HepG2 (cell line): ENCODE measurements around the gene CNTN4. TPM values are rescaled to one million over a fixed set of nuclear protein-coding genes. Genes with fewer than 3 reads are reported as not detected.

Experiments used
- ATAC-seq: fragments of 200-7000 bp; cut with Tn5 transposase; 3 replicates; pipeline ENCODE4 v1.9.1; 2020; ENCODE audit warnings: mild to moderate bottlenecking, moderate library complexity
- BruUV-seq: library from RNA; stranded (reverse); fragments of 400-500 nt; replicated peaks from 2 replicates; lab custom pipeline; 2021; lab: Mats Ljungman, UMichigan
- CTCF ChIA-PET: fragments of 300-600 bp; formaldehyde crosslinking; extraction: SDS; loops from one replicate; lab custom pipeline; 2021; ENCODE audit warnings: low total read pairs, inconsistent platforms, low intra/inter-chr PET ratio; lab: Yijun Ruan, JAX
- POLR2A ChIA-PET: fragments of 350-600 bp; sonication (Branson Sonifier 250); formaldehyde crosslinking; loops from one replicate; lab custom pipeline; 2020; ENCODE audit warnings: antibody characterized with exemption, inconsistent platforms; lab: Yijun Ruan, JAX
- DNase-seq: peaks from one replicate; pipeline ENCODE4 v3.0.0-alpha.2; 2015; ENCODE audit warnings: low spot score
- FAIRE-seq: peaks from 3 replicates; lab custom pipeline; 2011; peaks lifted over from hg19 to GRCh38; lab: Jason Lieb, UNC
- H2AFZ ChIP-seq: one replicate; pipeline ENCODE4 v1.6.1; 2011; ENCODE audit warnings: low read length, inconsistent platforms
- H3K27ac ChIP-seq: fragments of 300-600 bp; 3 replicates; pipeline ENCODE4 v1.8.0; 2011; ENCODE audit warnings: mixed run types, mild to moderate bottlenecking, mixed read lengths, low read length, inconsistent platforms; ENCODE audit not compliant: insufficient read depth; ENCODE audit errors: extremely low read length
- H3K27me3 ChIP-seq, 2 experiments: fragments of 200-600 bp in 1 of 2; 2 replicates in 1 of 2; 3 replicates in 1 of 2; pipeline versions ENCODE4 v1.6.0 to v1.8.0; 2011; ENCODE audit warnings: low read length in 2 of 2, mild to moderate bottlenecking in 2 of 2, moderate library complexity in 2 of 2, inconsistent platforms in 1 of 2; ENCODE audit not compliant: insufficient read depth in 2 of 2, control insufficient read depth in 1 of 2
- H3K36me3 ChIP-seq, 2 experiments: fragments of 200-600 bp in 1 of 2; replicated peaks in 1 of 2; 2 replicates in 1 of 2; 3 replicates in 1 of 2; pipeline versions ENCODE4 v1.5.1 to v1.8.0; 2011; ENCODE audit warnings: low read length in 2 of 2, inconsistent platforms in 1 of 2; ENCODE audit not compliant: insufficient read depth in 2 of 2, control insufficient read depth in 1 of 2
- H3K4me1 ChIP-seq: 2 replicates; pipeline ENCODE4 v1.5.1; 2012; ENCODE audit warnings: low read length, inconsistent platforms; ENCODE audit not compliant: insufficient read depth
- H3K4me2 ChIP-seq: 2 replicates; pipeline ENCODE4 v1.6.0; 2011; ENCODE audit warnings: low read depth, low read length, inconsistent platforms
- H3K4me3 ChIP-seq, 3 experiments: fragments of 200-600 bp in 1 of 3; sonication (generic), shearing (Covaris generic) in 1 of 3; replicated peaks in 1 of 3; 2 replicates each; pipeline ENCODE4 v1.5.1; 2011 to 2016; ENCODE audit warnings: low read length in 3 of 3, inconsistent platforms in 2 of 3, low read depth in 2 of 3, mild to moderate bottlenecking in 2 of 3, control low read depth in 1 of 3, mixed read lengths in 1 of 3; ENCODE audit not compliant: insufficient read depth in 1 of 3
- H3K79me2 ChIP-seq: one replicate; pipeline ENCODE4 v1.6.1; 2011; ENCODE audit warnings: low read length, inconsistent platforms; ENCODE audit not compliant: insufficient read depth
- H3K9ac ChIP-seq: 2 replicates; pipeline ENCODE4 v1.6.0; 2011; ENCODE audit warnings: mild to moderate bottlenecking, low read depth, low read length, inconsistent platforms; ENCODE audit not compliant: insufficient read depth
- H3K9me3 ChIP-seq: 2 replicates; pipeline ENCODE4 v1.5.1; 2012; ENCODE audit warnings: mild to moderate bottlenecking, low read length
- H4K20me1 ChIP-seq: 2 replicates; pipeline ENCODE4 v1.6.0; 2011; ENCODE audit warnings: inconsistent platforms, mild to moderate bottlenecking, low read length, moderate library complexity; ENCODE audit not compliant: insufficient read depth
- AGO1 ChIP-seq: fragments of 200-400 bp; formaldehyde crosslinking; IDR thresholded peaks from 2 replicates; pipeline ENCODE4 v1.6.1; 2017; ENCODE audit warnings: mild to moderate bottlenecking, low read depth, low read length, moderate library complexity; ENCODE audit not compliant: poor library complexity, severe bottlenecking
- MXD4 ChIP-seq: IDR thresholded peaks from 2 replicates; pipeline ENCODE4 v1.6.1; 2016; ENCODE audit warnings: mild to moderate bottlenecking, missing biosample characterization, missing genetic modification reagents
- POLR2G ChIP-seq: fragments of 200-400 bp; formaldehyde crosslinking; IDR thresholded peaks from 2 replicates; pipeline ENCODE4 v1.6.1; 2018; ENCODE audit warnings: mild to moderate bottlenecking, low read depth, low read length, moderate library complexity
- SRSF1 ChIP-seq: fragments of 200-400 bp; formaldehyde crosslinking; optimal IDR thresholded peaks from 2 replicates; pipeline ENCODE3; 2017; ENCODE audit warnings: mild to moderate bottlenecking, low read depth, low read length, moderate library complexity
- ZNF253 ChIP-seq: sonication (generic); formaldehyde crosslinking; IDR thresholded peaks from 2 replicates; pipeline ENCODE4 v1.8.0; 2022; ENCODE audit warnings: mild to moderate bottlenecking, missing genetic modification reagents, borderline replicate concordance
- ZNF646 ChIP-seq: sonication (generic); formaldehyde crosslinking; IDR thresholded peaks from 2 replicates; pipeline ENCODE4 v1.9.0; 2021; ENCODE audit warnings: mild to moderate bottlenecking, missing genetic modification reagents
- WGBS: methylation state at CpG from one replicate; pipeline ENCODE4 v1.1.6; 2017; ENCODE audit warnings: low lambda C conversion rate; 5-methylcytosine and 5-hydroxymethylcytosine counted together
- in situ Hi-C: cut with HindIII; loops from 2 replicates; pipeline ENCODE4 v1.10.0; 2017; ENCODE audit warnings: low pct_unique_long_range_greater_than_20kb; ENCODE audit not compliant: extremely low pct_ligation_motif_present
- intact Hi-C: fragments of 100-400 bp; cut with micrococcal nuclease; formaldehyde crosslinking; loops from one replicate; pipeline ENCODE4 v1.10.0; 2022; ENCODE audit not compliant: unreplicated experiment
- polyA plus RNA-seq, 8 experiments: library from polyadenylated mRNA; depleted of rRNA in 3 of 8; stranded (reverse) in 7 of 8; unstranded in 1 of 8; fragments of >200 nt; fragmentation: Illumina TruSeq in 4 of 8; extraction: Trizol in 4 of 8; gene quantifications; 2 replicates each; pipeline versions ENCODE4 v1.2.1 to v1.2.3, GENCODE V29; 2011 to 2016; ENCODE audit warnings: low read depth in 4 of 8, missing spikeins in 1 of 8, mixed read lengths in 1 of 8; ENCODE audit not compliant: insufficient read depth in 1 of 8
- total RNA-seq, 5 experiments: library from RNA; depleted of rRNA; stranded (reverse); fragments of >200 nt; fragmentation: Illumina TruSeq; extraction: Trizol; gene quantifications; 2 replicates each; pipeline ENCODE4 v1.2.3, GENCODE V29; 2016; ENCODE audit warnings: low read depth in 1 of 5

The CNTN4 gene
- total and polyA plus RNA-seq, 2 of the 13 experiments (the other 11 are each of a cell fraction or from before 2014, with no cell fraction given) = 0.01 to 0.13 TPM

GRCh38 chr3:2910997-2911396, 812.3 kb downstream of the CNTN4 start:
- no peak overlapping the region for H3K9ac ChIP-seq
- ChIA-PET POLR2A (no interaction called here), CTCF (no interaction called here)
- no peak for TF ChIP-seq ZNF253
- no peak for TF ChIP-seq SRSF1
- TF ChIP-seq AGO1 = no peak
- no peak for TF ChIP-seq POLR2G
- TF ChIP-seq MXD4 (CRISPR knock-in tag) = no peak
- no peak for TF ChIP-seq ZNF646 (CRISPR knock-in tag)
- no peaks in the 10 kb centered on the region for H3K9me3 ChIP-seq
- no peak overlapping the region for H3K4me2 ChIP-seq
- H3K27ac ChIP-seq = no peak overlapping the region
- no peaks in the 10 kb centered on the region for H3K27me3 ChIP-seq
- H3K36me3 ChIP-seq = no peaks in the 10 kb centered on the region
- H3K4me3 ChIP-seq = no peak overlapping the region
- FAIRE-seq = no peak
- no peak for DNase-seq
- no peaks in the 10 kb centered on the region for H3K79me2 ChIP-seq
- in situ Hi-C loops = no loop called here
- BruUV-seq = no TSS peak
- WGBS = 0% methylated on average over 2 of the region's 2 CpGs
- no peaks in the 10 kb centered on the region for H3K4me1 ChIP-seq
- intact Hi-C loops = no loop called here
- no peak for ATAC-seq
- no peaks in the 10 kb centered on the region for H4K20me1 ChIP-seq
- H2AFZ ChIP-seq = no peak overlapping the region
